ENCODE results near the gene ZNF561. TPM values are rescaled to one million over a fixed set of nuclear protein-coding genes. Genes with fewer than 3 reads are reported as not detected.
A peak's percentile ranks its signal among the peaks of the same experiment; 100 is the strongest.

ZNF561 gene
- total RNA-seq, 5 donors from 2014 or later (not counting 1 experiment from before 2014, with no cell fraction given) = 36.7 to 47.2 (median 41.2) TPM

DNA sequence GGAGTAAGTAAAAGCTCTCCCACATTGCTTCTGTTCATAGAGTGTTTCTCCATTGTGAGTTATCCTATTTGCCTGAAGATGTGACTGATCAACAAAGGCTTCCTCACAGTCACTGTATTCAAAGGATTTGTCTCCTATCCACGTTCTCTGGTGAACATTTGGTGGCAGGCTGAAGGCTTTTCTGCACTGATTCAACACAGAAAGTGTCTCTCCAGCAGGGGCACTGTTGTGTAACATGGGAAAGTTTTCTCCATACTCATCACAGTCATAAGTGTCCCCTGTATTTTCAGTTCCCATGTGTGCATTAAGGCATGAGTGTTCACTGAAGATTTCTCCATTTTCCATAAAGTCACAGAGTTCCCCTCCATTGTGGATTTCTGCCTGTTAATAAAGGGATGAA is 54.3 kb downstream of the ZNF561 start:
- peak overlapping the region in 1 of 3 donors; percentile 7 for H3K4me3 Mint-ChIP-seq

DNA sequence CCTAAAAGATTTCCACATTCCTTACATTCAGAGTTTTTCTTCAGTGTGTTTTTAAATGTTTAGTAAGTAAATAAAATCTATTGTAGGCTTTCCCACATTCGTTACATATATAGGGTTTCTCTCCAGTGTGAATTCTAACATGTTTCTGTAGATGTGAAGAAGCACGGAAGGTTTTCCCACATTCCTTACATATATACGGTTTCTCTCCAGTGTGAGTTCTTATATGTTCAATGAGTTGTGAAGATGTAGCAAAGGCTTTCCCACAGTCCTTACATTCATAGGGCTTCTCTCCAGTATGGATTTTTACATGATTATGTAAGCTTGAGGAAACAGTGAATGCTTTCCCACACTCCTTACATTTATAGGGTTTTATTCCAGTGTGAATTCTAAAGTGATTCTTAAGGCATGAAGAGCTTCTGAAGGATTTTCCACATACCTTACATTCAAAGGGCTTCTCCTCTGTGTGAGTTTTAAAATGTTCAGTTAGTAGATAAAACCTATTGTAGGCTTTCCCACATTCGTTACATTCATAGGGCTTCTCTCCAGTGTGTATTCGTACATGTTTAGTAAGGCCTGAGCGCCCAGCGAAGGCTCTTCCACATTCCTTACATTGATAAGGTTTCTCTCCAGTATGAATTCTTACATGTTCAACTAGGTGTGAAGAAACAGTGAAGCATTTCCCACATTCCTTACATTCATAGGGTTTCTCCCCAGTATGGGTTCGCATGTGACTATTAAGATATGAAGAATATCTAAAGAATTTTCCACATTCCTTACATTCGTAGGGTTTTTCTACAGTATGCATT is 54.9 kb downstream of the ZNF561 start:
- H3K4me1 ChIP-seq (ENCODE audit: control insufficient read depth in 1 of 2, extremely low read depth in 1 of 2, insufficient read depth in 2 of 2, low read length in 2 of 2) = no peaks in the 10 kb centered on the region
- Mint-ChIP-seq H3K4me1 (peaks cover 0 to 5% (median 0%) of the 10 kb centered on the region in 3 donors), H3K9me3 (peaks cover 11 to 50% (median 40%) of the 10 kb centered on the region in 3 donors)

More for the DNA sequence above, 54.3 kb downstream of the ZNF561 start:
- Histone ChIP-seq H3K9me3 (peaks cover 30% of the 10 kb centered on the region), H3K27ac (ENCODE audit: low read length) (no peak overlapping the region), H3K36me3 (ENCODE audit: control insufficient read depth in 2 of 2, extremely low read depth in 1 of 2, insufficient read depth in 1 of 2, low read length in 1 of 2) (peaks cover 36 to 49% of the 10 kb centered on the region in 2 donors), H3K27me3 (replicated peaks in 1 of 2; ENCODE audit: control insufficient read depth in 2 of 2, extremely low read depth in 1 of 2, insufficient read depth in 2 of 2, low read length in 1 of 2) (no peaks in the 10 kb centered on the region), H3K4me3 (ENCODE audit: control insufficient read depth in 1 of 2, extremely low read depth in 1 of 2, low read length in 1 of 2) (no peak overlapping the region), H3K4me1 (ENCODE audit: control insufficient read depth in 1 of 2, extremely low read depth in 1 of 2, insufficient read depth in 2 of 2, low read length in 2 of 2) (no peaks in the 10 kb centered on the region)
- peaks cover 3 to 5% (median 5%) of the 10 kb centered on the region in 3 donors for H3K4me1 Mint-ChIP-seq
- H3K27ac Mint-ChIP-seq = no peak overlapping the region
- ATAC-seq (replicated peaks in 1 of 4) (no peak), DNase-seq (no peak)
- no CpG with 5 or more reads among the region's 1 CpG for WGBS (ENCODE audit: insufficient coverage)
- H3K27me3 Mint-ChIP-seq = no peaks in the 10 kb centered on the region
- H3K9me3 Mint-ChIP-seq = peaks cover 11 to 52% (median 42%) of the 10 kb centered on the region in 3 donors
- CTCF ChIA-PET = no interaction called here
- POLR2A ChIA-PET = no interaction called here
- peaks cover 80% of the 10 kb centered on the region for H3K36me3 Mint-ChIP-seq

More for the DNA sequence above, 54.9 kb downstream of the ZNF561 start:
- Histone ChIP-seq H3K27me3 (replicated peaks in 1 of 2; ENCODE audit: control insufficient read depth in 2 of 2, extremely low read depth in 1 of 2, insufficient read depth in 2 of 2, low read length in 1 of 2) (no peaks in the 10 kb centered on the region), H3K36me3 (ENCODE audit: control insufficient read depth in 2 of 2, extremely low read depth in 1 of 2, insufficient read depth in 1 of 2, low read length in 1 of 2) (peaks cover 39 to 50% of the 10 kb centered on the region in 2 donors), H3K4me3 (ENCODE audit: control insufficient read depth in 1 of 2, extremely low read depth in 1 of 2, low read length in 1 of 2) (no peak overlapping the region), H3K9me3 (peaks cover 29% of the 10 kb centered on the region), H3K27ac (ENCODE audit: low read length) (no peak overlapping the region)
- H3K27me3 Mint-ChIP-seq = no peaks in the 10 kb centered on the region
- H3K4me3 Mint-ChIP-seq = peak overlapping the region in 1 of 3 donors; percentile 7
- no peak overlapping the region for H3K27ac Mint-ChIP-seq
- DNase-seq (no peak), ATAC-seq (replicated peaks in 1 of 4) (no peak)
- ChIA-PET CTCF (no interaction called here), POLR2A (no interaction called here)
- peaks cover 80% of the 10 kb centered on the region for H3K36me3 Mint-ChIP-seq
- no CpG with 5 or more reads among the region's 9 CpGs for WGBS (ENCODE audit: insufficient coverage)

Other genes starting within 250 kb of the ZNF561 start
- gene ZNF266, start 185.7 kb downstream of the ZNF561 start, total RNA-seq = 100 to 1,000 TPM in 1 of 5 donors, 10 to 100 TPM in 4; 44.2 to 117 (median 71.1) TPM
- gene ZNF560, start 122.6 kb downstream of the ZNF561 start, total RNA-seq = not detected
- gene ZNF426, start 82.6 kb downstream of the ZNF561 start, total RNA-seq = 10 to 100 TPM in 4 of 5 donors, 1 to 10 TPM in 1; 8.3 to 18.1 (median 13.2) TPM
- gene ZNF121, start 36.7 kb downstream of the ZNF561 start, total RNA-seq = 10 to 100 TPM; 36.6 to 53.4 (median 48.4) TPM
- 10 to 100 TPM; 13.8 to 23.1 (median 21.7) TPM for gene ZNF562, start 53.9 kb upstream of the ZNF561 start, total RNA-seq
- 10 to 100 TPM; 13.7 to 19.7 (median 18.4) TPM for gene ZNF846, start 147.5 kb upstream of the ZNF561 start, total RNA-seq
- 10 to 100 TPM; 31.5 to 37.7 (median 35.0) TPM for gene FBXL12, start 197.8 kb upstream of the ZNF561 start, total RNA-seq
- 100 to 1,000 TPM; 205 to 228 (median 215) TPM for gene UBL5, start 206.7 kb upstream of the ZNF561 start, total RNA-seq
- gene PIN1, start 214.1 kb upstream of the ZNF561 start, total RNA-seq = 10 to 100 TPM; 49.4 to 92.6 (median 79.4) TPM